SIG-M5 treated with dmso at 0.1 percent for 504 hours (cell line): Measurements from ENCODE around the gene RNASEH2B.
A peak's percentile ranks its signal among the peaks of the same experiment; 100 is the strongest.

ENCODE experiments used
- DNase-seq: peaks from one replicate; lab custom pipeline; 2025; ENCODE audit not compliant: unreplicated experiment; lab: John Stamatoyannopoulos, UW

Gene RNASEH2B

GRCh38 chr13:50991579-50992521 lies 82.3 kb downstream of the RNASEH2B start:
- DNase-seq, result peak; percentile 48

GRCh38 chr13:50993371-50993770 lies 83.8 kb downstream of the RNASEH2B start:
- DNase-seq, result no peak

- no peak for DNase-seq
Observed at GRCh38 chr13:50993934-50994333, 84.3 kb downstream of the RNASEH2B start.

GRCh38 chr13:50994651-50995050 lies 85.1 kb downstream of the RNASEH2B start:
- no peak for DNase-seq

- DNase-seq, result peak; percentile 7
Observed at GRCh38 chr13:50995854-50996253, 86.3 kb downstream of the RNASEH2B start.

GRCh38 chr13:50998326-50998725 lies 88.7 kb downstream of the RNASEH2B start:
- DNase-seq, result no peak

GRCh38 chr13:50999641-51000040 lies 90.0 kb downstream of the RNASEH2B start:
- DNase-seq, result no peak

- DNase-seq, result no peak
Observed at GRCh38 chr13:51000061-51000460, 90.5 kb downstream of the RNASEH2B start.

GRCh38 chr13:51000571-51001260 lies 91.1 kb downstream of the RNASEH2B start:
- no peak for DNase-seq

- DNase-seq, result no peak
Observed at GRCh38 chr13:51001335-51001734, 91.7 kb downstream of the RNASEH2B start.

GRCh38 chr13:51002736-51003135 lies 93.1 kb downstream of the RNASEH2B start:
- DNase-seq, result no peak

GRCh38 chr13:51003642-51004041 lies 94.1 kb downstream of the RNASEH2B start:
- no peak for DNase-seq

GRCh38 chr13:51004111-51004865 lies 94.7 kb downstream of the RNASEH2B start:
- no peak for DNase-seq

- DNase-seq, result no peak
Observed at GRCh38 chr13:51004918-51005460, 95.4 kb downstream of the RNASEH2B start.

GRCh38 chr13:51005566-51005965 lies 96.0 kb downstream of the RNASEH2B start:
- no peak for DNase-seq
